Activated CD4-positive, alpha-beta T cell treated with anti-CD3 and anti-CD28 coated beads for 36 hours (primary cell): Measurements from ENCODE around the gene SERP1. TPM values are rescaled to one million over a fixed set of nuclear protein-coding genes. Genes with fewer than 3 reads are reported as not detected.
"Not testable (repeated sequence)": the region's sequence is repeated elsewhere in the genome, so short reads cannot be mapped to it uniquely, and the experiment has no call there.

Source experiments
- ATAC-seq: fragments of 200-7000 bp; cut with Tn5 transposase; one replicate; pipeline ENCODE4 v1.10.0; 2021; ENCODE audit warnings: mild to moderate bottlenecking, moderate library complexity
- CTCF ChIA-PET: fragments of 350-600 bp; sonication (Branson Sonifier 250); formaldehyde crosslinking; loops from one replicate; lab custom pipeline; 2021; ENCODE audit warnings: antibody characterized with exemption; lab: Charles Lee
- POLR2A ChIA-PET: fragments of 350-600 bp; sonication (Branson Sonifier 250); formaldehyde crosslinking; loops from one replicate; lab custom pipeline; 2021; ENCODE audit warnings: antibody characterized with exemption, inconsistent platforms; lab: Charles Lee
- DNase-seq: peaks from one replicate; pipeline ENCODE4 v3.0.0-alpha.2; 2020
- H3K27ac Mint-ChIP-seq: one replicate; pipeline ENCODE4 v1.8.0; 2021; ENCODE audit warnings: mixed read lengths
- H3K27me3 Mint-ChIP-seq: one replicate; pipeline ENCODE4 v1.8.0; 2021; ENCODE audit warnings: mixed read lengths
- H3K36me3 Mint-ChIP-seq: one replicate; pipeline ENCODE4 v1.8.0; 2021; ENCODE audit warnings: low read depth, mixed read lengths
- H3K4me1 Mint-ChIP-seq: one replicate; pipeline ENCODE4 v1.8.0; 2021; ENCODE audit warnings: mixed read lengths
- H3K4me3 Mint-ChIP-seq: one replicate; pipeline ENCODE4 v1.8.0; 2021; ENCODE audit warnings: mild to moderate bottlenecking, moderate library complexity, mixed read lengths
- H3K9me3 Mint-ChIP-seq: one replicate; pipeline ENCODE4 v1.8.0; 2021; ENCODE audit warnings: low read depth, mixed read lengths
- intact Hi-C, 2 experiments: fragments of 100-400 bp; cut with DNase I in 1 of 2; cut with micrococcal nuclease in 1 of 2; formaldehyde crosslinking; loops; one replicate each; pipeline versions ENCODE4 v1.14.2 to v1.15.1; 2022 to 2024; cut with DNase I, micrococcal nuclease
- total RNA-seq, 2 experiments: library from RNA; stranded (reverse); gene quantifications; one replicate each; pipeline ENCODE4 v1.2.3, GENCODE V29; 2021

The SERP1 gene
- total RNA-seq, 2 experiments from 2014 or later = 84.6 to 96.1 TPM

DNA sequence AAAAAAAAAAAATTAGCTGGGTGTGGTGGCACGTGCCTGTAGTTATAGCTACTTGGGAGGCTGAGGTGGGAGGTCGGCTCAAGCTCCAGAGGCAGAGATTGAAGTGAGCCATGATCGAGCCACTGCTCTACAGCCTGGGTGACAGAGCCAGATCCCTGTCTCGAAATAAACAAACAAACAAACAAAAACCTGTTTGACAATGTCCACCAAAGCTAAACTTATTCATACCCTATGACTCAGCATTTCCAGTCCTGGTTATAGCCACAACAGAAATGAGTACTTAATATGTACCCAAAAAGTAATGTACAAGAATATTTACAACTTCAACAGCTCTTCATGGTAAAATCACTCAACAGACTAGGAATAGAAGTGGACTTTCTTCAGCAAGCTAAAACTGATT lies 31.1 kb downstream of the SERP1 start:
- no peak overlapping the region for H3K27ac Mint-ChIP-seq
- H3K36me3 Mint-ChIP-seq = no peaks in the 10 kb centered on the region
- H3K4me1 Mint-ChIP-seq = no peaks in the 10 kb centered on the region
- CTCF ChIA-PET = interaction anchor here (0.6 to 1.0 kb wide), 2 partner anchors 9 to 378 kb away, joined by 3 to 4 read pairs; no protein-coding TSS in a partner anchor
- H3K9me3 Mint-ChIP-seq = no peaks in the 10 kb centered on the region
- ATAC-seq (no peak), DNase-seq (no peak)
- intact Hi-C loops = no loop called here
- H3K4me3 Mint-ChIP-seq = no peak overlapping the region
- H3K27me3 Mint-ChIP-seq = peaks cover 5% of the 10 kb centered on the region
- POLR2A ChIA-PET = no interaction called here

- ChIA-PET POLR2A (no interaction called here), CTCF (no interaction called here)
- Mint-ChIP-seq H3K4me3 (no peak overlapping the region), H3K27ac (no peak overlapping the region), H3K4me1 (peaks cover 6% of the 10 kb centered on the region), H3K9me3 (no peaks in the 10 kb centered on the region), H3K27me3 (peaks cover 13% of the 10 kb centered on the region), H3K36me3 (no peaks in the 10 kb centered on the region)
- no peak for DNase-seq
- intact Hi-C loops = no loop called here
- ATAC-seq = no peak
Measured at GRCh38 chr3:150511122-150511821, 35.0 kb downstream of the SERP1 start.

DNA sequence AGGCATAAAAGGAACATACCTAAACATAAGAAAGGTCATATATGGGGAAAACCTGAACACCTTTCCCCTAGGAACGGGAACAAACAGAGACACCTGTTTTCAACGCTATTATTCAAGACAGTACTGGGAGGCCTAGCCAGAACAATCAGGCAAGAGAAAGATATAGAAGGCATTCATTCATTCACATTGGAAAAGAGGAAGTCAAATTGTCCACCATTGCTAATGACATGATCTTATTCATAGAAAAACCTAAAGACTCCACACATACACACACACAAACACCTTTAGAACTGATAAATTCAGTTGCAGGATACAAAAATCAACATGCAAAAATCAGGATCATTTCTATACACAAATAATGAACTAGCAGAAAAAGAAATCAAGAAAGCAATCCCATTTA lies 36.5 kb downstream of the SERP1 start:
- ChIA-PET CTCF (no interaction called here), POLR2A (no interaction called here)
- Mint-ChIP-seq H3K27me3 (peaks cover 15% of the 10 kb centered on the region), H3K27ac (no peak overlapping the region), H3K9me3 (no peaks in the 10 kb centered on the region), H3K4me3 (no peak overlapping the region), H3K36me3 (no peaks in the 10 kb centered on the region), H3K4me1 (peaks cover 6% of the 10 kb centered on the region)
- intact Hi-C loops = no loop called here
- ATAC-seq = no peak
- no peak for DNase-seq

DNA sequence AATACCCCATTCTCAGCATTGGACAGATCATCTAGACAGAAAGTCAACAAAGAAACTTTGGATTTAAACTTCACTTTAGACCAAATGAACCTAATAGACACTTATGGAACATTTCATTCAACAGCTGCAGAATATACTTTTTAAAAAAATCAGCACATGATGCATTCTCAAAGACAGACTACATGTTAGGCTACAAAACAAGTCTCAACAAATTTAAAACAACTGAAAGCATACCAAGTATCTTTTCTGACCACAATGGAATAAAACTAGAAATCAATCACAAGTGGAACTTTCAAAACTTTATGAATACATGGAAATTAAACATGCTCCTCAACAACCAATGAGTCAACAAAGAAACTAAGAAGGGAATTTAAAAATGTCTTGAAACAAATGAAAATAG lies 37.9 kb downstream of the SERP1 start:
- no peak for DNase-seq
- Mint-ChIP-seq H3K4me1 (peaks cover 6% of the 10 kb centered on the region), H3K27ac (no peak overlapping the region), H3K36me3 (no peaks in the 10 kb centered on the region), H3K27me3 (peaks cover 15% of the 10 kb centered on the region), H3K4me3 (no peak overlapping the region), H3K9me3 (no peaks in the 10 kb centered on the region)
- intact Hi-C loops = no loop called here
- POLR2A ChIA-PET = no interaction called here
- no peak for ATAC-seq
- CTCF ChIA-PET = no interaction called here

- H3K27me3 Mint-ChIP-seq = peaks cover 15% of the 10 kb centered on the region
- ATAC-seq = no peak
- ChIA-PET CTCF (interaction anchor here (1.1 to 1.3 kb wide), 3 partner anchors 9 to 143 kb away, joined by 3 to 7 read pairs (median 4); no protein-coding TSS in a partner anchor), POLR2A (no interaction called here)
- H3K9me3 Mint-ChIP-seq = peaks cover 2% of the 10 kb centered on the region
- no peak overlapping the region for H3K27ac Mint-ChIP-seq
- H3K36me3 Mint-ChIP-seq = peaks cover 2% of the 10 kb centered on the region
- no peak overlapping the region for H3K4me3 Mint-ChIP-seq
- peaks cover 9% of the 10 kb centered on the region for H3K4me1 Mint-ChIP-seq
- no peak for DNase-seq
- intact Hi-C loops = no loop called here
Measured at GRCh38 chr3:150504483-150504882, 41.8 kb downstream of the SERP1 start.

DNA sequence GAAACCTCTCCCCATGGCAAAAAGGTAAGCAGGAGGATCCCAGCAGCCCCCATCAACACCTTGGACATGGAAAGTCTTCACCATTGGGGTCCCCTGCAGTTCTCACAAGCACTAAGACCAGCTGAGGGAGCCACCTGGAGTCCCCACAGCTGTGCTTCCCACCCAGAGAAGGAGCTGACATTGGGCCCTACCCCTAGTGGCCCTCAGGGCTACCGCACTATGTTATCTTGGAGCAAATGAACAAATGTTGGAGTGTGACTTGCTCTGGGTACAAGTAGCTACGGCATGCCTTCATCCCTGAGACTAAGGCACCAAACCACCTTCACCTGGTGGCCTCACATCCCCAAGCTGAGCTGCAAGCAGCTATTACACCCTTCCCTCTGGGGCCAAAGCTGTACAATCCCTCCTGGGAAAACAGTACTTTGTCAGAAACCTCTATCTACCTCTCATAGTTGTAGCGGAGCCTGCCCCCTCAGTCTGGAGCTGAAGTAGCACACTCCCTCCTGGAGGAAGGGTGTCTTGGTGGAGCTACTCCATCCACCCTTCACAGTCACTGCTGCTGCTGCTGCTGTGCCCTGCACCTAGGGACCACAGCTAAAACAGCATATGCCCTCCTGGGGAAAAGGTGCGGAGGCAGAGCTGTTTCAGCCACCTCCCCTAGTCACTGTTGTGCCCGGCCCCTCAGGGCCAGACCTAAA lies 42.7 kb downstream of the SERP1 start:
- DNase-seq (no peak), ATAC-seq (no peak)
- Mint-ChIP-seq H3K4me1 (peaks cover 7% of the 10 kb centered on the region), H3K36me3 (peaks cover 2% of the 10 kb centered on the region), H3K4me3 (no peak overlapping the region), H3K27ac (no peak overlapping the region), H3K27me3 (peaks cover 13% of the 10 kb centered on the region), H3K9me3 (peaks cover 2% of the 10 kb centered on the region)
- intact Hi-C loops = no loop called here
- ChIA-PET POLR2A (no interaction called here), CTCF (interaction anchor here (0.7 to 1.3 kb wide), 4 partner anchors 8 to 238 kb away, joined by 3 to 7 read pairs (median 4); no protein-coding TSS in a partner anchor)

GRCh38 chr3:150500960-150501359 lies 45.3 kb downstream of the SERP1 start:
- H3K4me1 Mint-ChIP-seq, DNase-seq, H3K4me3 Mint-ChIP-seq, POLR2A ChIA-PET, intact Hi-C loops, H3K27me3 Mint-ChIP-seq, H3K9me3 Mint-ChIP-seq, H3K27ac Mint-ChIP-seq, ATAC-seq, H3K36me3 Mint-ChIP-seq: not testable (repeated sequence)
- CTCF ChIA-PET = interaction anchor here (0.7 kb wide), 1 partner anchor 67 kb away, joined by 3 read pairs; no protein-coding TSS in a partner anchor

- ChIA-PET CTCF (interaction anchor here (1.0 to 1.8 kb wide), 3 partner anchors 9 to 212 kb away, joined by 3 to 10 read pairs (median 4); no protein-coding TSS in a partner anchor), POLR2A (no interaction called here)
- H3K27ac Mint-ChIP-seq = no peak overlapping the region
- peaks cover 2% of the 10 kb centered on the region for H3K9me3 Mint-ChIP-seq
- H3K27me3 Mint-ChIP-seq = no peaks in the 10 kb centered on the region
- peaks cover 2% of the 10 kb centered on the region for H3K36me3 Mint-ChIP-seq
- H3K4me3 Mint-ChIP-seq = no peak overlapping the region
- ATAC-seq = no peak
- intact Hi-C loops = loop anchor here in 1 of 2 experiments (5.0 kb wide), 1 partner anchor 196 kb away; no protein-coding TSS in a partner anchor
- no peak for DNase-seq
- peaks cover 3% of the 10 kb centered on the region for H3K4me1 Mint-ChIP-seq
Measured at GRCh38 chr3:150497956-150498355, 48.3 kb downstream of the SERP1 start.

- no peak overlapping the region for H3K4me3 Mint-ChIP-seq
- H3K27me3 Mint-ChIP-seq = no peaks in the 10 kb centered on the region
- ATAC-seq (no peak), DNase-seq (no peak)
- ChIA-PET CTCF (interaction anchor here (0.6 to 4.1 kb wide), 35 partner anchors 9 to 528 kb away, joined by 3 to 36 read pairs (median 4); partner anchors contain the start of gene TSC22D2), POLR2A (interaction anchor here (0.6 kb wide), 1 partner anchor 194 kb away, joined by 3 read pairs; no protein-coding TSS in a partner anchor)
- H3K36me3 Mint-ChIP-seq = no peaks in the 10 kb centered on the region
- no peaks in the 10 kb centered on the region for H3K4me1 Mint-ChIP-seq
- no peak overlapping the region for H3K27ac Mint-ChIP-seq
- no peaks in the 10 kb centered on the region for H3K9me3 Mint-ChIP-seq
- intact Hi-C loops = loop anchor here (1.0 to 5.0 kb wide), 7 partner anchors 83 to 529 kb away; no protein-coding TSS in a partner anchor
Measured at GRCh38 chr3:150495563-150496168, 50.6 kb downstream of the SERP1 start.

DNA sequence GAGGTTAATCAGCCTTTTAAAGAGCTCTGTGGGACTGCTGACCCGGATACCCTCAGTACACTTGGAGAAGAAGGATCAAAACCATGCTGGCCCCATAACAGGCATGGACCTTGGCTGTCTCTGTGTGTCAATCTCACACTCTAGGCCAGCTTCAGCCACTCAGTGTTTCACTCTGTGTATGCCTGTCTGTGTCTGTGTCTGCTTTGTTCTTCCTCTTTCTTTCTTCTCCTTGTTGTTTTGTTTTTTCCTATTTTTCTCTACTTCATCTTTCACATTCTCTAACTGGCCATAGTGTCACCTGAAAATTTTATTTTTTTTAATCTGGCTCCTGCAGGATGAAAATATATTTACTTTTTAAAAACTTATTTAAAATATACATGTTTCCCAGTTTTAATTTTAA lies 51.1 kb downstream of the SERP1 start:
- H3K27me3 Mint-ChIP-seq = no peaks in the 10 kb centered on the region
- no peaks in the 10 kb centered on the region for H3K9me3 Mint-ChIP-seq
- ChIA-PET CTCF (interaction anchor here (0.6 to 4.1 kb wide), 32 partner anchors 9 to 527 kb away, joined by 3 to 36 read pairs (median 4); partner anchors contain the start of gene TSC22D2), POLR2A (interaction anchor here (0.6 kb wide), 1 partner anchor 26 kb away, joined by 3 read pairs; no protein-coding TSS in a partner anchor)
- H3K27ac Mint-ChIP-seq = no peak overlapping the region
- DNase-seq = no peak
- no peaks in the 10 kb centered on the region for H3K36me3 Mint-ChIP-seq
- intact Hi-C loops = loop anchor here (1.0 to 5.0 kb wide), 7 partner anchors 82 to 528 kb away; no protein-coding TSS in a partner anchor
- ATAC-seq = no peak
- no peaks in the 10 kb centered on the region for H3K4me1 Mint-ChIP-seq
- no peak overlapping the region for H3K4me3 Mint-ChIP-seq
